Measurements from ENCODE around the gene MTA3.

MTA3 gene

GRCh38 chr2:42712934-42713333 lies 144.5 kb downstream of the MTA3 start:
- H3K4me2 ChIP-seq (ENCODE audit: low read length): no peak overlapping the region
- H3F3A ChIP-seq (ENCODE audit: control insufficient read depth, insufficient read depth): 0 out of 2 replicates have a peak, but pooled peaks cover 3% of the 10 kb centered on the region
- no peak overlapping the region for H3K27ac ChIP-seq (ENCODE audit: low read depth, low read length)
- no peaks in the 10 kb centered on the region for H3K4me1 ChIP-seq (ENCODE audit: control insufficient read depth, low read length)
- H3K9me2 ChIP-seq (replicated peaks; ENCODE audit: control insufficient read depth, low read length): no peaks in the 10 kb centered on the region
- TF ChIP-seq, protein P1, sequence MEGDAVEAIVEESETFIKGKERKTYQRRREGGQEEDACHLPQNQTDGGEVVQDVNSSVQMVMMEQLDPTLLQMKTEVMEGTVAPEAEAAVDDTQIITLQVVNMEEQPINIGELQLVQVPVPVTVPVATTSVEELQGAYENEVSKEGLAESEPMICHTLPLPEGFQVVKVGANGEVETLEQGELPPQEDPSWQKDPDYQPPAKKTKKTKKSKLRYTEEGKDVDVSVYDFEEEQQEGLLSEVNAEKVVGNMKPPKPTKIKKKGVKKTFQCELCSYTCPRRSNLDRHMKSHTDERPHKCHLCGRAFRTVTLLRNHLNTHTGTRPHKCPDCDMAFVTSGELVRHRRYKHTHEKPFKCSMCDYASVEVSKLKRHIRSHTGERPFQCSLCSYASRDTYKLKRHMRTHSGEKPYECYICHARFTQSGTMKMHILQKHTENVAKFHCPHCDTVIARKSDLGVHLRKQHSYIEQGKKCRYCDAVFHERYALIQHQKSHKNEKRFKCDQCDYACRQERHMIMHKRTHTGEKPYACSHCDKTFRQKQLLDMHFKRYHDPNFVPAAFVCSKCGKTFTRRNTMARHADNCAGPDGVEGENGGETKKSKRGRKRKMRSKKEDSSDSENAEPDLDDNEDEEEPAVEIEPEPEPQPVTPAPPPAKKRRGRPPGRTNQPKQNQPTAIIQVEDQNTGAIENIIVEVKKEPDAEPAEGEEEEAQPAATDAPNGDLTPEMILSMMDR (IDR thresholded peaks at IDR 0.05; ENCODE audit: low read depth, low read length, poor library complexity, severe bottlenecking): no peak
- no peak for TF ChIP-seq EZH2phosphoT487 (IDR thresholded peaks at IDR 0.05; ENCODE audit: borderline replicate concordance, low read length)
- H3K79me2 ChIP-seq (ENCODE audit: control insufficient read depth, low read length): no peaks in the 10 kb centered on the region
- no peaks in the 10 kb centered on the region for H4K20me1 ChIP-seq (ENCODE audit: control insufficient read depth, insufficient read depth, low read depth, low read length)
- H3K36me3 ChIP-seq (ENCODE audit: control insufficient read depth, low read length): peaks cover 17% of the 10 kb centered on the region
- H3K4me3 ChIP-seq (ENCODE audit: low read length): no peak overlapping the region
- no peaks in the 10 kb centered on the region for H3K27me3 ChIP-seq (ENCODE audit: control insufficient read depth, low read length)
- H3K9me3 ChIP-seq (ENCODE audit: control insufficient read depth, insufficient read depth, low read length): no peaks in the 10 kb centered on the region

GRCh38 chr2:42713920-42714319 lies 145.5 kb downstream of the MTA3 start:
- Histone ChIP-seq H3K36me3 (ENCODE audit: control insufficient read depth, low read length) (peaks cover 8% of the 10 kb centered on the region), H3F3A (ENCODE audit: control insufficient read depth, insufficient read depth) (0 out of 2 replicates have a peak, but pooled peaks cover 3% of the 10 kb centered on the region), H3K9me3 (ENCODE audit: control insufficient read depth, insufficient read depth, low read length) (no peaks in the 10 kb centered on the region), H4K20me1 (ENCODE audit: control insufficient read depth, insufficient read depth, low read depth, low read length) (no peaks in the 10 kb centered on the region), H3K27ac (ENCODE audit: low read depth, low read length) (no peak overlapping the region), H3K27me3 (ENCODE audit: control insufficient read depth, low read length) (no peaks in the 10 kb centered on the region), H3K79me2 (ENCODE audit: control insufficient read depth, low read length) (no peaks in the 10 kb centered on the region), H3K4me1 (ENCODE audit: control insufficient read depth, low read length) (no peaks in the 10 kb centered on the region), H3K9me2 (replicated peaks; ENCODE audit: control insufficient read depth, low read length) (no peaks in the 10 kb centered on the region), H3K4me3 (ENCODE audit: low read length) (no peak overlapping the region), H3K4me2 (ENCODE audit: low read length) (no peak overlapping the region)
- no peak for TF ChIP-seq EZH2phosphoT487 (IDR thresholded peaks at IDR 0.05; ENCODE audit: borderline replicate concordance, low read length)
- TF ChIP-seq, protein P1 (IDR thresholded peaks at IDR 0.05; ENCODE audit: low read depth, low read length, poor library complexity, severe bottlenecking): no peak

GRCh38 chr2:42714686-42715085 lies 146.3 kb downstream of the MTA3 start:
- no peak for TF ChIP-seq EZH2phosphoT487 (IDR thresholded peaks at IDR 0.05; ENCODE audit: borderline replicate concordance, low read length)
- TF ChIP-seq, protein P1 (IDR thresholded peaks at IDR 0.05; ENCODE audit: low read depth, low read length, poor library complexity, severe bottlenecking): no peak
- no peak overlapping the region for H3K27ac ChIP-seq (ENCODE audit: low read depth, low read length)
- H3K4me1 ChIP-seq (ENCODE audit: control insufficient read depth, low read length): no peaks in the 10 kb centered on the region
- 0 out of 2 replicates have a peak, but pooled peaks cover 3% of the 10 kb centered on the region for H3F3A ChIP-seq (ENCODE audit: control insufficient read depth, insufficient read depth)
- no peaks in the 10 kb centered on the region for H3K9me2 ChIP-seq (replicated peaks; ENCODE audit: control insufficient read depth, low read length)
- no peak overlapping the region for H3K4me3 ChIP-seq (ENCODE audit: low read length)
- H3K4me2 ChIP-seq (ENCODE audit: low read length): no peak overlapping the region
- H3K9me3 ChIP-seq (ENCODE audit: control insufficient read depth, insufficient read depth, low read length): no peaks in the 10 kb centered on the region
- H4K20me1 ChIP-seq (ENCODE audit: control insufficient read depth, insufficient read depth, low read depth, low read length): no peaks in the 10 kb centered on the region
- no peaks in the 10 kb centered on the region for H3K27me3 ChIP-seq (ENCODE audit: control insufficient read depth, low read length)
- no peaks in the 10 kb centered on the region for H3K79me2 ChIP-seq (ENCODE audit: control insufficient read depth, low read length)
- H3K36me3 ChIP-seq (ENCODE audit: control insufficient read depth, low read length): no peaks in the 10 kb centered on the region; the same call in 1 of the 2 replicates

All from DOHH2 (cell line).